GM23248 (cell line): ENCODE data around the gene BEND2. TPM values are rescaled to one million over a fixed set of nuclear protein-coding genes. Genes with fewer than 3 reads are reported as not detected.

Source experiments
- DNase-seq: peaks from one replicate; pipeline ENCODE4 v3.0.0-alpha.2; 2015
- H2AFZ ChIP-seq: fragments of 200-600 bp; sonication (generic); 2 replicates; pipeline ENCODE4 v1.6.1; 2016; ENCODE audit warnings: antibody characterized with exemption
- H3F3A ChIP-seq: fragments of 200-600 bp; sonication (generic); 2 replicates; pipeline ENCODE4 v1.6.1; 2016; ENCODE audit warnings: mild to moderate bottlenecking, antibody characterized with exemption, mixed run types; ENCODE audit not compliant: insufficient read depth
- H3K27ac ChIP-seq: fragments of 200-600 bp; sonication (generic); 2 replicates; pipeline ENCODE4 v1.5.1; 2016; ENCODE audit warnings: mild to moderate bottlenecking
- H3K27me3 ChIP-seq: fragments of 200-600 bp; sonication (generic); replicated peaks from 2 replicates; pipeline ENCODE4 v1.6.1; 2016; ENCODE audit warnings: mild to moderate bottlenecking; ENCODE audit not compliant: insufficient read depth
- H3K36me3 ChIP-seq: fragments of 200-600 bp; sonication (generic); 2 replicates; pipeline ENCODE4 v1.6.1; 2016; ENCODE audit warnings: low read depth, mild to moderate bottlenecking
- H3K4me1 ChIP-seq: fragments of 200-600 bp; sonication (generic); 2 replicates; pipeline ENCODE4 v1.6.1; 2016; ENCODE audit warnings: mild to moderate bottlenecking; ENCODE audit not compliant: insufficient read depth
- H3K4me2 ChIP-seq: fragments of 200-600 bp; sonication (generic); one replicate; pipeline ENCODE4 v1.6.1; 2016; ENCODE audit warnings: mild to moderate bottlenecking; ENCODE audit not compliant: unreplicated experiment
- H3K4me3 ChIP-seq: fragments of 200-600 bp; sonication (generic); 2 replicates; pipeline ENCODE4 v1.5.1; 2016; ENCODE audit warnings: mild to moderate bottlenecking
- H3K79me2 ChIP-seq: fragments of 200-600 bp; sonication (generic); 2 replicates; pipeline ENCODE4 v1.6.1; 2016; ENCODE audit warnings: mild to moderate bottlenecking; ENCODE audit not compliant: insufficient read depth
- H3K9ac ChIP-seq: fragments of 200-600 bp; sonication (generic); 2 replicates; pipeline ENCODE4 v1.6.1; 2016; ENCODE audit warnings: mild to moderate bottlenecking
- H3K9me2 ChIP-seq: fragments of 200-600 bp; sonication (generic); 2 replicates; pipeline ENCODE4 v1.6.1; 2016; ENCODE audit warnings: mixed run types, mild to moderate bottlenecking, moderate library complexity; ENCODE audit not compliant: insufficient read depth
- H3K9me3 ChIP-seq: fragments of 200-600 bp; sonication (generic); one replicate; pipeline ENCODE4 v1.6.1; 2017; ENCODE audit warnings: low read depth
- H4K20me1 ChIP-seq: fragments of 200-600 bp; sonication (generic); 2 replicates; pipeline ENCODE4 v1.6.0; 2016; ENCODE audit not compliant: insufficient read depth
- EZH2 ChIP-seq: fragments of 200-600 bp; sonication (generic); IDR thresholded peaks from 2 replicates; pipeline ENCODE4 v1.6.1; 2018; ENCODE audit warnings: antibody characterized with exemption, mild to moderate bottlenecking; ENCODE audit not compliant: insufficient read depth, poor library complexity, severe bottlenecking
- EZH2phosphoT487 ChIP-seq: fragments of 200-600 bp; sonication (generic); IDR thresholded peaks from 2 replicates; pipeline ENCODE4 v1.6.1; 2018; ENCODE audit warnings: antibody characterized with exemption, moderate library complexity, mild to moderate bottlenecking, low read depth; ENCODE audit not compliant: insufficient read depth
- WGBS, 2 experiments: methylation state at CpG; one replicate each; pipeline ENCODE4 v1.1.6; 2015 to 2017; ENCODE audit warnings: low lambda C conversion rate in 2 of 2, low coverage in 1 of 2; ENCODE audit errors: missing lambda C conversion rate in 2 of 2; 5-methylcytosine and 5-hydroxymethylcytosine counted together
- in situ Hi-C: fragments of 300-500 bp; cut with MboI; formaldehyde crosslinking; loops from 2 replicates; pipeline ENCODE4 v1.15.0; 2020
- polyA plus RNA-seq: library from polyadenylated mRNA; unstranded; fragments of >200 nt; fragmentation: Nextera tagmentation; extraction: Ambion mirVana; gene quantifications from 2 replicates; pipeline ENCODE4 v1.2.1, GENCODE V29; 2016
- total RNA-seq: library from RNA; depleted of rRNA; stranded (reverse); fragments of >200 nt; shearing (Covaris generic); gene quantifications from 2 replicates; pipeline ENCODE4 v1.2.3, GENCODE V29; 2014; rRNA removed

Gene BEND2
- total and polyA plus RNA-seq, 2 experiments from 2014 or later: not detected

DNA sequence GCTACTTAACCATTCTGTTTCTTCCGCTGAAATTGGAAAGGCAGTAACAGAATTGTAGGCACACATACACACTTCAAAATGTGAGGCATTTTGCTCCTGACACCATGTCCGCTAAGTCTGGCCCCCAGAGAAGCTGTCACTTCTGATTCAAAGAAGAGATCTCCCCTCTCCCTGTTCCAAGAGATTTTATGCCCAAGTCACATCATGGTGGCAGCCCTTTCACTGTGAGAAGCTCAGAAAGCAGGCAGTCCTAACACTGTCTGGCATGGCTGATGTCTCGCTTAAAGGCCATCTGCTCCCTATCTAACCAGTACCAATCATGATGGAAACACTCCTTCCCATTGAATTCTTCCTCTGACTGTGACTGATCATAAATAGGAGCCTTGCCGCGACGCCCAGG lies 83.9 kb downstream of the BEND2 start:
- in situ Hi-C loops: no loop called here
- no peak for DNase-seq
- Histone ChIP-seq H3F3A (no peaks in the 10 kb centered on the region), H4K20me1 (no peaks in the 10 kb centered on the region), H3K4me2 (no peak overlapping the region), H2AFZ (no peak overlapping the region), H3K36me3 (no peaks in the 10 kb centered on the region), H3K9me3 (no peaks in the 10 kb centered on the region), H3K9ac (no peak overlapping the region), H3K27ac (no peak overlapping the region), H3K4me1 (no peaks in the 10 kb centered on the region), H3K9me2 (no peaks in the 10 kb centered on the region), H3K79me2 (no peaks in the 10 kb centered on the region), H3K27me3 (no peaks in the 10 kb centered on the region), H3K4me3 (no peak overlapping the region)
- TF ChIP-seq EZH2phosphoT487: no peak
- 49 to 53% methylated on average over 6 of the region's 6 CpGs for WGBS, 2 experiments

- TF ChIP-seq EZH2 (no peak), EZH2phosphoT487 (no peak)
- Histone ChIP-seq H3K36me3 (no peaks in the 10 kb centered on the region), H3K27ac (no peak overlapping the region), H3K9me3 (no peaks in the 10 kb centered on the region), H3K4me3 (no peak overlapping the region), H3K4me1 (no peaks in the 10 kb centered on the region), H3K9ac (no peak overlapping the region), H2AFZ (no peak overlapping the region), H4K20me1 (no peaks in the 10 kb centered on the region), H3K9me2 (no peaks in the 10 kb centered on the region), H3K4me2 (no peak overlapping the region), H3K79me2 (no peaks in the 10 kb centered on the region), H3F3A (no peaks in the 10 kb centered on the region), H3K27me3 (no peaks in the 10 kb centered on the region)
- 44 to 56% methylated on average over 6 of the region's 6 CpGs for WGBS, 2 experiments
- in situ Hi-C loops: no loop called here
- DNase-seq: no peak
Measured at GRCh38 chrX:18133605-18134004, 87.1 kb downstream of the BEND2 start.

DNA sequence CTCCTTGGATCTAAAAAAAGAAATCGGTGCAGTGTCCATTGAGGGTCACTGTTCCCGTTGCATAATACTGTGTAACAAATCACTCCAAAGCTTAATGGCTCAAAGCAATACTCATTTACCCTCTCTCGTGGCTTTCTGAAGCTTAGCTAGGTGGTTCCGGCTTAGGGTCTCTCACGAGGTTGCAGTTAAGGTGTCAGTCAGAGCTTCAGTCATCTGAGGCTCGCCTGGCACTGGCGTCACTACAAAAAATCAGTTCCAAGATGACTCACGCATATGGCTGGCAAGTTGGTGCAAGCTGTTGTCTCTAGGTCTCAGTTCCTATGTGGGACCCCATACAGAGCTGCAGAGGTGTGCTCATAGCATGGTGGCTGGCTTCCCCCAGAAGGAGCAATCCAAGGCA lies 91.0 kb downstream of the BEND2 start:
- TF ChIP-seq EZH2phosphoT487 (no peak), EZH2 (no peak)
- Histone ChIP-seq H3K4me1 (no peaks in the 10 kb centered on the region), H3K9ac (no peak overlapping the region), H3F3A (no peaks in the 10 kb centered on the region), H3K27me3 (no peaks in the 10 kb centered on the region), H3K9me3 (no peaks in the 10 kb centered on the region), H3K79me2 (no peaks in the 10 kb centered on the region), H3K9me2 (no peaks in the 10 kb centered on the region), H3K36me3 (no peaks in the 10 kb centered on the region), H3K4me3 (no peak overlapping the region), H4K20me1 (no peaks in the 10 kb centered on the region), H3K4me2 (no peak overlapping the region), H3K27ac (no peak overlapping the region), H2AFZ (no peak overlapping the region)
- DNase-seq: no peak
- in situ Hi-C loops: no loop called here
- WGBS, 2 experiments: 25 to 33% methylated on average over 7 to 8 of the region's 8 CpGs

GRCh38 chrX:18126971-18127370 lies 93.7 kb downstream of the BEND2 start:
- no peaks in the 10 kb centered on the region for H3K79me2 ChIP-seq
- no peak for DNase-seq
- H3K27me3 ChIP-seq: no peaks in the 10 kb centered on the region
- H3K27ac ChIP-seq: no peak overlapping the region
- no peaks in the 10 kb centered on the region for H3K36me3 ChIP-seq
- TF ChIP-seq EZH2phosphoT487 (no peak), EZH2 (no peak)
- no peak overlapping the region for H3K9ac ChIP-seq
- H3K9me2 ChIP-seq: no peaks in the 10 kb centered on the region
- in situ Hi-C loops: no loop called here
- no peaks in the 10 kb centered on the region for H3K4me1 ChIP-seq
- H3K4me2 ChIP-seq: no peak overlapping the region
- no peaks in the 10 kb centered on the region for H3F3A ChIP-seq
- H3K4me3 ChIP-seq: no peak overlapping the region
- no peak overlapping the region for H2AFZ ChIP-seq
- no peaks in the 10 kb centered on the region for H3K9me3 ChIP-seq
- no peaks in the 10 kb centered on the region for H4K20me1 ChIP-seq

- no peak overlapping the region for H3K27ac ChIP-seq
- no peaks in the 10 kb centered on the region for H3K4me1 ChIP-seq
- H3F3A ChIP-seq: no peaks in the 10 kb centered on the region
- H3K4me2 ChIP-seq: no peak overlapping the region
- no peaks in the 10 kb centered on the region for H3K27me3 ChIP-seq
- H3K9me3 ChIP-seq: no peaks in the 10 kb centered on the region
- in situ Hi-C loops: no loop called here
- no peaks in the 10 kb centered on the region for H3K79me2 ChIP-seq
- DNase-seq: no peak
- H3K9ac ChIP-seq: no peak overlapping the region
- no peak for TF ChIP-seq EZH2
- TF ChIP-seq EZH2phosphoT487: no peak
- no peak overlapping the region for H2AFZ ChIP-seq
- H3K36me3 ChIP-seq: no peaks in the 10 kb centered on the region
- no peak overlapping the region for H3K4me3 ChIP-seq
- WGBS, 2 experiments: 69 to 94% methylated on average over 2 of the region's 2 CpGs
- no peaks in the 10 kb centered on the region for H3K9me2 ChIP-seq
- no peaks in the 10 kb centered on the region for H4K20me1 ChIP-seq
Measured at GRCh38 chrX:18119856-18120255, 100.8 kb downstream of the BEND2 start.

Other genes with a start within 250 kb of the BEND2 start
- 0.38 and 2.1 TPM in 2 replicates for gene SCML2, start 133.8 kb upstream of the BEND2 start, total RNA-seq
- 1.4 and 2.0 TPM in 2 replicates for gene SCML2, start 133.8 kb upstream of the BEND2 start, polyA plus RNA-seq
- 2.0 and 3.0 TPM in 2 replicates for gene CDKL5, start 204.7 kb upstream of the BEND2 start, total RNA-seq
- 1.8 and 2.2 TPM in 2 replicates for gene CDKL5, start 204.7 kb upstream of the BEND2 start, polyA plus RNA-seq